Tibial artery (tissue), 4 donors: ENCODE results near the gene CALCOCO2.
"Not testable (repeated sequence)": the region's sequence is repeated elsewhere in the genome, so short reads cannot be mapped to it uniquely, and the experiment has no call there.

Experiments used
- DNase-seq, 2 donors: peaks; one replicate each; pipeline ENCODE4 v3.0.0-alpha.2; 2019
- H3K27ac ChIP-seq, 2 donors: fragments of 200-600 bp; sonication (generic) in 1 of 2; 1 replicate in 1 of 2; 2 replicates in 1 of 2; pipeline ENCODE4 v1.5.1; 2018 to 2019; ENCODE audit warnings: mild to moderate bottlenecking in 1 of 2
- H3K27me3 ChIP-seq, 2 donors: fragments of 200-600 bp; sonication (generic) in 1 of 2; one replicate each; pipeline versions ENCODE4 v1.5.1 to v1.6.0; 2016 to 2019
- H3K36me3 ChIP-seq, 3 donors: fragments of 200-600 bp; sonication (generic) in 2 of 3; one replicate each; pipeline ENCODE4 v1.5.1; 2016 to 2019; ENCODE audit warnings: mild to moderate bottlenecking in 2 of 3
- H3K4me1 ChIP-seq, 4 donors: fragments of 200-600 bp; sonication (generic) in 2 of 4; 1 replicate in 3 of 4; 2 replicates in 1 of 4; pipeline ENCODE4 v1.5.1; 2016 to 2019
- H3K4me3 ChIP-seq, 2 donors: fragments of 200-600 bp; sonication (generic) in 1 of 2; 1 replicate in 1 of 2; 2 replicates in 1 of 2; pipeline ENCODE4 v1.5.1; 2018 to 2019; ENCODE audit warnings: mild to moderate bottlenecking in 2 of 2
- H3K9me3 ChIP-seq, 3 donors: fragments of 200-600 bp; sonication (generic) in 1 of 3; one replicate each; pipeline ENCODE4 v1.5.1; 2016 to 2019
- CTCF ChIP-seq, 2 experiments: fragments of 200-600 bp in 1 of 2; fragments of 450-650 bp in 1 of 2; IDR thresholded peaks; one replicate each; pipeline ENCODE4 v1.5.1; 2017 to 2019; ENCODE audit warnings: antibody characterized with exemption in 2 of 2, mild to moderate bottlenecking in 1 of 2, moderate library complexity in 1 of 2
- intact Hi-C: fragments of 100-400 bp; cut with DNase I; formaldehyde crosslinking; loops from one replicate; pipeline ENCODE4 v1.15.0; 2023; ENCODE audit warnings: low total_unique reads

Gene CALCOCO2

GRCh38 chr17:48871035-48871550 lies 40.3 kb downstream of the CALCOCO2 start:
- no peak overlapping the region for H3K4me3 ChIP-seq
- H3K36me3 ChIP-seq: peaks cover 0 to 6% (median 4%) of the 10 kb centered on the region in 3 donors
- no peak for DNase-seq
- intact Hi-C loops: no loop called here
- no peaks in the 10 kb centered on the region for H3K27me3 ChIP-seq
- no peak overlapping the region for H3K27ac ChIP-seq
- TF ChIP-seq CTCF (IDR thresholded peaks at IDR 0.05): no peak
- H3K9me3 ChIP-seq: no peaks in the 10 kb centered on the region
- peaks cover 0 to 7% (median 0%) of the 10 kb centered on the region in 4 donors for H3K4me1 ChIP-seq

- Histone ChIP-seq H3K9me3 (no peaks in the 10 kb centered on the region), H3K36me3 (no peaks in the 10 kb centered on the region), H3K4me1 (peaks cover 0 to 7% (median 0%) of the 10 kb centered on the region in 4 donors), H3K27ac (no peak overlapping the region), H3K27me3 (no peaks in the 10 kb centered on the region), H3K4me3 (no peak overlapping the region)
- no peak for TF ChIP-seq CTCF (IDR thresholded peaks at IDR 0.05)
- DNase-seq: peak in 1 of 2 donors; percentile 37
- intact Hi-C loops: no loop called here
These were observed 40.9 kb downstream of the CALCOCO2 start for GRCh38 chr17:48871551-48872351.

- H3K9me3 ChIP-seq, intact Hi-C loops, H3K27ac ChIP-seq: not testable (repeated sequence)
These were observed 41.6 kb downstream of the CALCOCO2 start for GRCh38 chr17:48872409-48872808.

GRCh38 chr17:48873209-48873608 lies 42.4 kb downstream of the CALCOCO2 start:
- DNase-seq: no peak
- peaks cover 0 to 4% of the 10 kb centered on the region in 2 donors for H3K27me3 ChIP-seq
- intact Hi-C loops: no loop called here
- H3K36me3 ChIP-seq: no peaks in the 10 kb centered on the region
- no peaks in the 10 kb centered on the region for H3K9me3 ChIP-seq
- peaks cover 0 to 7% (median 0%) of the 10 kb centered on the region in 4 donors for H3K4me1 ChIP-seq
- no peak overlapping the region for H3K27ac ChIP-seq
- TF ChIP-seq CTCF (IDR thresholded peaks at IDR 0.05): no peak
- no peak overlapping the region for H3K4me3 ChIP-seq

More at GRCh38 chr17:48872409-48872808, 41.6 kb downstream of the CALCOCO2 start:
- H3K27me3 ChIP-seq, H3K4me1 ChIP-seq, H3K4me3 ChIP-seq, H3K36me3 ChIP-seq, DNase-seq: not testable (repeated sequence)

GRCh38 chr17:48873696-48874443 lies 43.0 kb downstream of the CALCOCO2 start:
- Histone ChIP-seq H3K4me1 (peaks cover 0 to 7% (median 0%) of the 10 kb centered on the region in 4 donors), H3K36me3 (no peaks in the 10 kb centered on the region), H3K9me3 (no peaks in the 10 kb centered on the region), H3K27ac (no peak overlapping the region), H3K27me3 (peaks cover 0 to 6% of the 10 kb centered on the region in 2 donors), H3K4me3 (no peak overlapping the region)
- no peak for TF ChIP-seq CTCF (IDR thresholded peaks at IDR 0.05)
- intact Hi-C loops: no loop called here
- no peak for DNase-seq
